ENCODE results near the gene TRIM8.
"Not testable (repeated sequence)": the region's sequence is repeated elsewhere in the genome, so short reads cannot be mapped to it uniquely, and the experiment has no call there.

The TRIM8 gene

DNA sequence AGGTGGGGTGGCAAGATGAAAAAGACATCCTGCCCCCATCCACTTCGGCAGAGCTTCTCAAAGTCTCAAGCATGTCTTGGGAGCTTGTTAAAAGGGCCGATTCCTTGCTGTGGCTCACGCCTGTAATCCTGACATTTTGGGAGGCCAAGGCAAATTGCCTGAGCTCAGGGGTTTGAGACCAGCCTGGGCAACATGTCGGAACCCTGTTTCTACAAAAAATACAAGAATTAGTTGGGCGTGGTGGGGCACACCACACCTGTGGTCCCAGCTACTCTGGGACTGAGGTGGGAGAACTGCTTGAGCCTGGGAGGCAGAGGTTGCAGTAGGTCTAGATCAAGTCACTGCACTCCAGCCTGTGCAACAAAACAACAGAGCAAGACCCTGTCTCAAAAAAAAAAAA is 14.5 kb downstream of the TRIM8 start:
- no peak overlapping the region for H3K27ac ChIP-seq (ENCODE audit: low read depth, low read length)
- H3K4me1 ChIP-seq (ENCODE audit: control insufficient read depth, insufficient read depth, low read length): peaks cover 3% of the 10 kb centered on the region
- H3K36me3 ChIP-seq (ENCODE audit: control insufficient read depth, insufficient read depth, low read length): peaks cover 20% of the 10 kb centered on the region

DNA sequence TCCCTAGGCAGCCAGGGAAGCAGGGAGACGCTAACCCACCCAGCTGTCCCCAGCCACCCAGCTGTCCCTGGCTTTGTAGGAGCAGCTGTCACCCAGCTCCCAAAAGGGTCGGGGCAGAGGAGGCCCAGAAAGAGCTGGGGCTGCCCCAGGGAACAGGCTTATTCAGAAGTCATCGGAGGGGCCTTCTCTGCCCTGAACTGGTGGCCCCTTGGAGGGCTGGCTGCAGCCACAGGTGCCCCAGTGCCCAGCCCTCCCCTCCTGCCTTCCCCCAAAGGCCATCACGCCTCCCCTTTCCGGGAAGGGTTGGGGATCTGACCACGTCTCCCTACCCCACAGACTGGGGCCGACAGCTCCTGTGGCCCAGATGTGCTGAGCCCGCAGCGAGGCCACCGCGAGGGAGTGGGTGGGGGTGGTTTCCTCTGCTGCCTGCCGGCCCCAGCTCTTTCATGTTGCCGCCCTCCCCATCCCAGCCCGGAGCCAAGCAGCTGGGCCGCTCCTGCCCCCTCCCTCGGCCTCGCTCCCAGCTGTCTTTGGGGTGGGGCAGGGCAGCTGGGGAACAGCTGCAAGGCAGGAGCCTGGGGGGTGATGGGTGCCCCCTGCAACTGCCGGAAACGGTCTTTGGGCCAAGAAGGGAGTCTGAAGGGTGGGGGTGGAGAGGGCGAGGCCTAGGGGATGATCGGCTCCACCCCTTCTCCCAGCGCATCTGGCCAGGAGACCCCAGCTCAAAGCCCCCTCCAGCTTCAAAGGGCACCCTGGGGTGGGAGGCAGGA is 16.8 kb downstream of the TRIM8 start:
- Histone ChIP-seq H3K27me3 (ENCODE audit: control insufficient read depth, insufficient read depth, low read length) (no peaks in the 10 kb centered on the region), H3K9ac (ENCODE audit: low read length) (no peak overlapping the region)

More for the DNA sequence above, 14.5 kb downstream of the TRIM8 start:
- H3K27me3 ChIP-seq (ENCODE audit: control insufficient read depth, insufficient read depth, low read length): no peaks in the 10 kb centered on the region
- H3K4me3 ChIP-seq (ENCODE audit: low read length): no peak overlapping the region
- no peak overlapping the region for H3K9ac ChIP-seq (ENCODE audit: low read length)

DNA sequence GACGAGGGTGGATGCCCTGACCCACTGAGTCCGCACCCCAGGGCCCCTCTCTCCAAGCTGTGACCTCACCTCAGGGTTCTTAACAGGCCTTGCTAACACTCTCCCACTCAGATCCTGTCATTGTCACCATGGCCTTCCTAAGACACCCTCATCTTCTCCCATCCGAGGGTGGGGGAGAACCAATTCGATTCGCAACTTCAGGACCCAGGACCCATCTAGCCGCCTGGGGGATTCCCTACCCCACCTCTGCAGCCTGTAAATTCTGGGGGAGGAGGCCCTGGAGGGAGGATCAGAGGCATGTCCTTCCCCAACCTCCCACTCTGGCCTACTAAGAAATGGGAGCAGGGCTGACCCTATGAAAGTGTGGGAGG is 17.4 kb downstream of the TRIM8 start:
- Histone ChIP-seq H3K36me3 (ENCODE audit: control insufficient read depth, insufficient read depth, low read length) (peaks cover 3% of the 10 kb centered on the region), H3K27ac (ENCODE audit: low read depth, low read length) (no peak overlapping the region), H3K27me3 (ENCODE audit: control insufficient read depth, insufficient read depth, low read length) (no peaks in the 10 kb centered on the region), H3K9ac (ENCODE audit: low read length) (no peak overlapping the region), H3K4me3 (ENCODE audit: low read length) (no peak overlapping the region), H3K4me1 (ENCODE audit: control insufficient read depth, insufficient read depth, low read length) (peaks cover 3% of the 10 kb centered on the region)

More for the DNA sequence above, 16.8 kb downstream of the TRIM8 start:
- Histone ChIP-seq H3K4me3 (ENCODE audit: low read length) (no peak overlapping the region), H3K4me1 (ENCODE audit: control insufficient read depth, insufficient read depth, low read length) (peaks cover 3% of the 10 kb centered on the region), H3K27ac (ENCODE audit: low read depth, low read length) (no peak overlapping the region), H3K36me3 (ENCODE audit: control insufficient read depth, insufficient read depth, low read length) (peaks cover 8% of the 10 kb centered on the region)

DNA sequence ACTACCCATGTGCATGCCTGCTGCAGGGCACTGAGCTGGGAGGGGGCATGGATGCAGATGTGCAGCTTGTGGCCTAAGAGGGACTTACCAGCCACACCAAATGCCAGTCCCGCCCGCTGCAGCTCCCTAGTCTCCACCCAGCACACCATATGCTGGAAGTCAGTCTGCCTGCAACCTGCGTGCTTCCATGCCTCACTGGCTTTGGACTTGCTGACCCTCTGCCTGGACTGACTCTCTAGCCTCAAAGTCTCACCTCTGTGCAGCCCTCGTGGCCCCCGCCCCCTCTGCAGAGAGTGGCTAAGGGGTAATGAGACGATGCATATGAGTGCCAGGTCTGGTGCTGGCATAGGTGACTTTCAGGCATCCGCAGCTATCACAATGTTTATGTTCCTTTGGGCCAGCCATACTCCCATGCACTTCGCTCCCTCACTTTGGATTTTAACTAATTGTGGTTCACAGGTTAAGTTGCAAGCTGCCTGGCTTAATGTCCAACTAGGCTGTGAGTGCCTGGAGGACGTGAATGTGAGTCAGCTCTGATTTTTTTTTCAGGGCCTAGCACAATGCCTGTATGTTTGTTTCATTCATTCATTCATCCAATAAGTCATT is 21.7 kb downstream of the TRIM8 start:
- no peaks in the 10 kb centered on the region for H3K4me1 ChIP-seq (ENCODE audit: control insufficient read depth, insufficient read depth, low read length)
- H3K4me3 ChIP-seq (ENCODE audit: low read length): no peak overlapping the region
- H3K27ac ChIP-seq (ENCODE audit: low read depth, low read length): no peak overlapping the region
- no peaks in the 10 kb centered on the region for H3K27me3 ChIP-seq (ENCODE audit: control insufficient read depth, insufficient read depth, low read length)
- no peaks in the 10 kb centered on the region for H3K36me3 ChIP-seq (ENCODE audit: control insufficient read depth, insufficient read depth, low read length)
- H3K9ac ChIP-seq (ENCODE audit: low read length): no peak overlapping the region

DNA sequence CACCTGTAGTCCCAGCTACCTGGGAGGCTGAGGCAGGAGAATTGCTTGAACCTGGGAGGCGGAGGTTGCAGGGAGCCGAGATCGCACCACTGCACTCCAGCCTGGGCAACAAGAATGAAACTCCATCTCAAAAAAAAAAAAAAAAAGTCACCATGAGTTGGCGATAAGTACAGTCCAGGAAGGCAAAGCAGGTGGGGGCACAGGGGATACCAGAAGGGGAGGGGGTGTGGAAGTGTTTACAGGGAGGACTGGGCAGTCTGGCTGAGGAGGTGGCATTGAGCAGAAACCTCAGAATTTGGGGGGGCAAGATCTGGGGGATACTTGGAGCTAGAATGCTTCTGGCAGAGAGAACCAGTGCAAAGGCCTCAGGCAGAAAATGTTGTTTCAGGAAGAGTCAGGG is 23.1 kb downstream of the TRIM8 start:
- H3K4me3 ChIP-seq (ENCODE audit: low read length); H3K9ac ChIP-seq (ENCODE audit: low read length); H3K27me3 ChIP-seq (ENCODE audit: control insufficient read depth, insufficient read depth, low read length); H3K27ac ChIP-seq (ENCODE audit: low read depth, low read length); H3K36me3 ChIP-seq (ENCODE audit: control insufficient read depth, insufficient read depth, low read length); H3K4me1 ChIP-seq (ENCODE audit: control insufficient read depth, insufficient read depth, low read length): not testable (repeated sequence)

DNA sequence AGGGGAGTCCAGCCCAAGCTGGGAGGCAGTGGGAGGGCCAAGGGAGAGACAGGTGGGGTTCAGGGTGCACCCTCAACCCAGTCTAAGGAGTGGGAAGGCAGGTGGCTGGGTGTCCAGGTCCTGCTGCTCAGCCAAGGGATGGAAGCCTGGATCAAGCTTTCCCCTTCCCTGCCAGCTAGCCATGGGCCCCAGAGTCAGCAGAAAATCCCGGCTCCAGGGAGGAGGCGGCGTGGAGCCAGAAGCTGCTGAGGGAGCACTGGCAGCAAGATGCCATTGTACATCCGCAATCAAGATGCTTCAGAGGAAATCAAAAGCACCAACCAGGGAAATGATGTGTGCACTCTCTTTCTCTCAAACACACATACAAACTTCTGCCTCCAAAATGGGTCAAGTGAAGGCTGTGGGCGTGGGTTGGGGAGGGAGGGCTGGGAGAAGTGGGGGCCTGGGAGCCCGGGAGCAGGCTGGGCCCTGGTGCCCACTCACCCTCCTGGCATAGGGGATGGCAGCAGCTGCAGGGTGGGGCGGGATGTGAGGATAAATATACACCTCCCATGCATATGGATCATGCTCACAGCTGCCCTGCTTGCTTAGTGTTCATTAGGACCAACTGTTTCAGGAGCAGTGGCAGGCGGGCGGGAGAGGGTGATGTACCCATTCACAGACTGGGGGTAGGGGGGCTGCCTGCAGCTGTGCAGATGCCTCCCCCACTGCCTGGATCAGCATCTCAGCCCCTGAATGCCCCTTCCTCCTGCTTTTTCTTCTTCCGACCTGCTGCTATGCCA is 24.2 kb downstream of the TRIM8 start:
- Histone ChIP-seq H3K9ac (ENCODE audit: low read length) (no peak overlapping the region), H3K27ac (ENCODE audit: low read depth, low read length) (no peak overlapping the region), H3K4me3 (ENCODE audit: low read length) (no peak overlapping the region), H3K27me3 (ENCODE audit: control insufficient read depth, insufficient read depth, low read length) (no peaks in the 10 kb centered on the region), H3K36me3 (ENCODE audit: control insufficient read depth, insufficient read depth, low read length) (no peaks in the 10 kb centered on the region), H3K4me1 (ENCODE audit: control insufficient read depth, insufficient read depth, low read length) (no peaks in the 10 kb centered on the region)

DNA sequence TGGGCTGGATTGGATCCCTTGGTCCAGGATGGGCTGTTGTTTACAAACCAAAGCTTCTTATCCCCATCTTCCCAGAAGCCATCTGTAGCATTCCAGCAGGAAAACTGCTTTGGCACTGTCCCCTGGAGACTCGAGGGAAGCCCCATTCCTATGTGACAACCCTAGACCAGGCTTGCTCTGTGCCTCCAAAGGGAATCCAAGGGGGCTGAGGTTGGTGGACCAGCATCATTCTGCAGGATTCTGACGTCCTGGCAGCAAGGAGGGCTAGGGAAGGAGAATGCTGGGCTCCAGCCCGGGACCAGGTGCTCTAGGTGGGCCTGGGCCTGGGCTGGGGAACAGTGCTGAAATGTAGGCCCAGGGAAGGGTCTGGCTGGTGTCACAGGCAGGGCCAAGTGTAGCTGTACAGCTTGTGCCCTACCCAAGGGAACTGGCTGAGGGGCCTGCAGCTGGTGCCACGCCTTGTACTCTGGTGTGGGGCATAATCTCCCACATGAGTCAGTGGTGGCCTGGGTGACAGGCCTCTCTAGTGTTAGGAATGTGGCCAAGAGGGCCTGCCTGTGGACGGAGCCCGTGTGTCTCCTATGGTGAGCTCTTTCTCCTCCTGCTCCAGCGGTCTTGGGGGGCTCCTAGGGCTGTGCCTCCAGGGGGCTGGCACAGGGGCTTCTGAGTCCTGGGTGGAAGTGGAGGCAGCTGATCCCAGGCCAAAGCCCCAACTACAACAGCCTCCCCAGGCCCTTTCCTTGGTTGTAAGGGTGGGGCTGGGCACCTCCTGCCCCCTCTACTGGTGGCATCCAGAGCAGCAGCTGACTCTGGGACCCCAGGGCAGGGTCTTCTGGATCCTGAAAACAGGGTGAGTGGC is 25.2 kb downstream of the TRIM8 start:
- Histone ChIP-seq H3K9ac (ENCODE audit: low read length) (no peak overlapping the region), H3K4me3 (ENCODE audit: low read length) (no peak overlapping the region), H3K27ac (ENCODE audit: low read depth, low read length) (no peak overlapping the region), H3K4me1 (ENCODE audit: control insufficient read depth, insufficient read depth, low read length) (peaks cover 4% of the 10 kb centered on the region), H3K27me3 (ENCODE audit: control insufficient read depth, insufficient read depth, low read length) (no peaks in the 10 kb centered on the region), H3K36me3 (ENCODE audit: control insufficient read depth, insufficient read depth, low read length) (no peaks in the 10 kb centered on the region)

DNA sequence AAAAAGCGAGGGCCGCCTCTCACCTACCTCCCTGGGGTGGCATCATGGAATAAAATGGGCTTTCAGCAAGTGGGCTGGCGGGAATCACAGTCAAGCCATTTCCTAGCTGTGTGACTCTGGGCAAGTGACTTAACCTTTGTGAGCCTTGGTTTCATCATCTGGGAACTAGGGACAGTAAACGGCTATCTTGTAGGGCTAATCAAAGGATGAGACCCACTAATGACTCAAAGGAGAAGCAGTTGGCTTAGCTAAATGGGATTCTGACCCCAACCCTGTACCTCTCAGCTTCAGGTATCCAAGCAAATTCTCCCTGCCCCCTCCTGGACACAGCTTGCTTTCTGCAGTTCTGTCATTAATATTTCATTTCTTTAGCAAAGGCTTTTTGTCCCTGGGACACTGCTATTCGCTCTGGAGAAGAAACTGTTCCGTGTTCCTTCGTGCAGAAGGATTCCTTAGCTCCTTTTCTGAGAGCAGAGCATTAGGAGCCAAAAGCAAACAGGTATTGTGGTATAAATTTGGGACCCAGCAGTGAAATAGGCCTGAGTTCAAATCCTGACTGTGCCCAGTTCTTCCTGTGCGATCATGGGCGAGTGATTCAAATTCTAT is 25.9 kb downstream of the TRIM8 start:
- Histone ChIP-seq H3K36me3 (ENCODE audit: control insufficient read depth, insufficient read depth, low read length) (no peaks in the 10 kb centered on the region), H3K9ac (ENCODE audit: low read length) (no peak overlapping the region), H3K27ac (ENCODE audit: low read depth, low read length) (no peak overlapping the region), H3K4me1 (ENCODE audit: control insufficient read depth, insufficient read depth, low read length) (peaks cover 8% of the 10 kb centered on the region), H3K4me3 (ENCODE audit: low read length) (no peak overlapping the region), H3K27me3 (ENCODE audit: control insufficient read depth, insufficient read depth, low read length) (no peaks in the 10 kb centered on the region)

DNA sequence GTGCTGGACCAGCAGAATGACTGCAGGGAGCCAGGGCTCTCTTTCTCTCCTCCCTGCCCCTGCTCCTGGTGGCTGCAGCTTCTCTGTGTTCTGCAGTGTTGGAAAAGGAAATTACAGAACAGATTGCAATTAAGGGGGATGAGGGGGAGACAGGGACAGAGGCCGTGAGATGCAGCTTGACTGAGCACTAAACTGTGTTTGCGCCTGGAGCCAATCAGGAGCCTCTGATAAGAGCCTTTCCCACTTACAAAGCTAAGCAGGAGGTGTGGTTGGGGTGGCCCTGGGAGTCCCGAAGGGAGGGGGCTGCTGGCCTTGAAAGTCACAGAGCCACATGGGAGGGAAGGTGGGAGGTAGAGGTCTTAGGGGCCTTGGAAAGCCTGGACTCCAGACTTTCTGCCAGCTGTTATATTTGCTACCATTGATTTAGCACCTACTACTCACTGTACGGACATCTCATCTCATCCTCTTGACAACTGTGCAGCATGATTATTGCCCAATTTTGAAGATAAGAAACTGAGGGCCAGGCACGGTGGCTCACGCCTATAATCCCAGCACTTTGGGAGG is 26.7 kb downstream of the TRIM8 start:
- no peak overlapping the region for H3K27ac ChIP-seq (ENCODE audit: low read depth, low read length)
- no peaks in the 10 kb centered on the region for H3K36me3 ChIP-seq (ENCODE audit: control insufficient read depth, insufficient read depth, low read length)
- H3K9ac ChIP-seq (ENCODE audit: low read length): no peak overlapping the region
- H3K4me3 ChIP-seq (ENCODE audit: low read length): no peak overlapping the region
- H3K27me3 ChIP-seq (ENCODE audit: control insufficient read depth, insufficient read depth, low read length): no peaks in the 10 kb centered on the region
- H3K4me1 ChIP-seq (ENCODE audit: control insufficient read depth, insufficient read depth, low read length): peaks cover 8% of the 10 kb centered on the region

DNA sequence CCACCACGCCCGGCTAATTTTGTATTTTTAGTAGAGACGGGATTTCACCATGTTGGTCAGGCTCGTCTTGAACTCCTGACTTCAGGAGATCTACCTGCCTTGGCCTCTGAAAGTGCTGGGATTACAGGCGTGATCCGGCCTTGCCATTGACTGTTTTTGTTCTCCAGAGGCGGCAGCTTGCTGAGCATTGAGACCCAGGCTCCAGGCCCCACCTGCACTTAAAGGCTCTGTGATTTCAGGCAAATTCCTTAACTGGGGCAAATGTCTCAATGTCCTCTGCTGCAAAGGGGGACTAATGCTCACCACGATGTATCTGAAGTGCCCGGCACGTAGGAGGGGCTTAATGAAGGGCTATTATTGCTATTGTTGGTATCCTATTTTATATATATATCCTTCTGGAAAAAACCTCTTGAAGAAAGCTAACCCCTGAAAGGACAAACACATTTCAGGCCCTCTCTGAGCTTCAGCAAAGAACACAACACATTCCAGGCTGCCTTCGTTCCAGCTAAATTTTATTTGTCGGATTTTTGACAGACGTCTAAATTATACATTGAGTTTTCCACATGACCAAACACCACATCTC is 29.0 kb downstream of the TRIM8 start:
- H3K27me3 ChIP-seq (ENCODE audit: control insufficient read depth, insufficient read depth, low read length): no peaks in the 10 kb centered on the region
- no peak overlapping the region for H3K4me3 ChIP-seq (ENCODE audit: low read length)
- no peaks in the 10 kb centered on the region for H3K36me3 ChIP-seq (ENCODE audit: control insufficient read depth, insufficient read depth, low read length)
- H3K9ac ChIP-seq (ENCODE audit: low read length): no peak overlapping the region
- peaks cover 8% of the 10 kb centered on the region for H3K4me1 ChIP-seq (ENCODE audit: control insufficient read depth, insufficient read depth, low read length)
- H3K27ac ChIP-seq (ENCODE audit: low read depth, low read length): peak overlapping the region; percentile 44

DNA sequence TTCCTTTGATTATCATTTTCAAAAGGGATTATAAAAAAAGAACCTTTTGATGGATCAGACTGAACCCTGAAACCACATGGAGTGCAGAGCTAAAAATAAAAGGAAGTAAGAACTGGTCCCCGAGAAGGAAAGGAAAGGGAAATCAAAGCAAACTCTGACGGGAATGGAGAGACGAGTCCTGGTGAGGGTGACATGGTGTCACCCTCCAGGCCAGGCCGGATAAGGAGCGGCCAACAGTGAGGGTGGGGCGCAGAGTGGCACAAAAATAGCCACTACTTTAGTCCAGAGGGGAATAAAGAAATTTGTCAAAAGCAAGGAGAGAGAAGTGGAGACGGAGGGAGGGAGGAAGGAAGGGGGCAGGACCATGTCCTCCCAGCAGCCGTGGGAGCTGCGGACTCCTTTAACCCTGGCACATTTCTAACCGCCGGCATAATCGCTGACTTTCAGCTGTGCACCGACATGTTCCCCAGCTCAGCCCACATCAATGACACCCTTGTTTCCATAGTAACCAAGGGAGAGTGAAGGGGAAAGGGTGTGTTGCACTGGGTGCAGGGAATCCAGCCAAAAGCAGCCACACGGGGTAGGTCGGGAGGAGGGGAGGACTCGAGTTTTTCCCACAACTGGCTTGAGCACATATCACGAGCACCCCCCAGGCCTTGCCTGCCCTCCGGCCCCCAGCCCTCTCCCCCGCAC is 29.7 kb downstream of the TRIM8 start:
- H3K36me3 ChIP-seq (ENCODE audit: control insufficient read depth, insufficient read depth, low read length): no peaks in the 10 kb centered on the region
- no peak overlapping the region for H3K9ac ChIP-seq (ENCODE audit: low read length)
- H3K27me3 ChIP-seq (ENCODE audit: control insufficient read depth, insufficient read depth, low read length): no peaks in the 10 kb centered on the region
- peak overlapping the region; percentile 24 for H3K4me3 ChIP-seq (ENCODE audit: low read length)
- peak overlapping the region; percentile 44 for H3K27ac ChIP-seq (ENCODE audit: low read depth, low read length)
- peaks cover 8% of the 10 kb centered on the region for H3K4me1 ChIP-seq (ENCODE audit: control insufficient read depth, insufficient read depth, low read length)

Data from rectal smooth muscle tissue (tissue), 1 donor.